GM23338 (cell line): ENCODE measurements around the gene NSUN7. TPM values are rescaled to one million over a fixed set of nuclear protein-coding genes. Genes with fewer than 3 reads are reported as not detected.

Source experiments
- ATAC-seq: fragments of 200-7000 bp; cut with Tn5 transposase; 3 replicates; pipeline ENCODE4 v1.9.1; 2020
- DNase-seq: peaks from one replicate; pipeline ENCODE4 v3.0.0-alpha.2; 2015; ENCODE audit warnings: low spot score
- H2AFZ ChIP-seq: fragments of 200-600 bp; sonication (generic); 2 replicates; pipeline ENCODE4 v1.8.0; 2016; ENCODE audit warnings: antibody characterized with exemption, mild to moderate bottlenecking, moderate library complexity
- H3F3A ChIP-seq: fragments of 200-600 bp; sonication (generic); replicated peaks from 2 replicates; pipeline ENCODE4 v1.8.0; 2017; ENCODE audit warnings: antibody characterized with exemption, mixed run types, low read depth
- H3K27ac ChIP-seq: fragments of 200-600 bp; sonication (generic); 2 replicates; pipeline ENCODE4 v1.6.1; 2016; ENCODE audit warnings: low read depth
- H3K27me3 ChIP-seq: fragments of 200-600 bp; sonication (generic); 2 replicates; pipeline ENCODE4 v1.8.0; 2016; ENCODE audit warnings: mild to moderate bottlenecking, mixed run types, moderate library complexity; ENCODE audit not compliant: insufficient read depth
- H3K36me3 ChIP-seq: fragments of 200-600 bp; sonication (generic); 2 replicates; pipeline ENCODE4 v1.8.0; 2016; ENCODE audit warnings: mild to moderate bottlenecking; ENCODE audit not compliant: insufficient read depth
- H3K4me1 ChIP-seq: fragments of 200-600 bp; sonication (generic); 2 replicates; pipeline ENCODE4 v1.8.0; 2016; ENCODE audit warnings: mild to moderate bottlenecking, moderate library complexity; ENCODE audit not compliant: insufficient read depth
- H3K4me2 ChIP-seq: fragments of 200-600 bp; sonication (generic); 2 replicates; pipeline ENCODE4 v1.7.1; 2017; ENCODE audit warnings: mixed run types
- H3K4me3 ChIP-seq: fragments of 200-600 bp; sonication (generic); 2 replicates; pipeline ENCODE4 v1.6.1; 2016; ENCODE audit warnings: mixed run types
- H3K79me2 ChIP-seq: fragments of 200-600 bp; sonication (generic); replicated peaks from 2 replicates; pipeline ENCODE4 v1.8.0; 2017; ENCODE audit warnings: mild to moderate bottlenecking; ENCODE audit not compliant: insufficient read depth
- H3K9me2 ChIP-seq: fragments of 200-600 bp; sonication (generic); 2 replicates; pipeline ENCODE4 v1.8.0; 2017; ENCODE audit not compliant: insufficient read depth
- H4K20me1 ChIP-seq: fragments of 200-600 bp; sonication (generic); replicated peaks from 2 replicates; pipeline ENCODE4 v1.8.0; 2017; ENCODE audit warnings: mild to moderate bottlenecking; ENCODE audit not compliant: insufficient read depth
- H3K27ac Mint-ChIP-seq: 2 replicates; pipeline ENCODE4 v1.8.0; 2020; ENCODE audit warnings: inconsistent platforms, mild to moderate bottlenecking, moderate library complexity, mixed read lengths
- H3K27me3 Mint-ChIP-seq: 3 replicates; pipeline ENCODE4 v1.8.0; 2022; ENCODE audit warnings: low read depth, mild to moderate bottlenecking, moderate library complexity, mixed read lengths, inconsistent platforms; ENCODE audit not compliant: insufficient read depth, poor library complexity
- H3K36me3 Mint-ChIP-seq: 3 replicates; pipeline ENCODE4 v1.8.0; 2021; ENCODE audit warnings: low read depth, mild to moderate bottlenecking, inconsistent platforms, moderate library complexity, mixed read lengths
- H3K4me1 Mint-ChIP-seq: 3 replicates; pipeline ENCODE4 v1.8.0; 2020; ENCODE audit warnings: mild to moderate bottlenecking, inconsistent platforms, mixed read lengths
- H3K4me3 Mint-ChIP-seq: 3 replicates; pipeline ENCODE4 v1.8.0; 2021; ENCODE audit warnings: moderate library complexity, mild to moderate bottlenecking, inconsistent platforms, mixed read lengths
- H3K9me3 Mint-ChIP-seq: 3 replicates; pipeline ENCODE4 v1.8.0; 2020; ENCODE audit warnings: moderate library complexity, mild to moderate bottlenecking, inconsistent platforms, mixed read lengths
- CREB1 ChIP-seq: fragments of 250-450 bp; sonication (Bioruptor Pico); IDR thresholded peaks from 2 replicates; pipeline ENCODE4 v1.5.0; 2020; ENCODE audit warnings: low read depth, mild to moderate bottlenecking, moderate library complexity
- EZH2 ChIP-seq: fragments of 200-600 bp; sonication (generic); IDR thresholded peaks from one replicate; pipeline ENCODE4 v1.8.0; 2017; ENCODE audit warnings: antibody characterized with exemption, mild to moderate bottlenecking, low read depth; ENCODE audit not compliant: unreplicated experiment
- EZH2phosphoT487 ChIP-seq: fragments of 200-600 bp; sonication (generic); IDR thresholded peaks from one replicate; pipeline ENCODE4 v1.8.1; 2018; ENCODE audit warnings: antibody characterized with exemption; ENCODE audit not compliant: unreplicated experiment
- JUNB ChIP-seq: IDR thresholded peaks from one replicate; pipeline ENCODE4 v1.6.1; 2016; ENCODE audit warnings: antibody characterized with exemption; ENCODE audit not compliant: unreplicated experiment
- NANOG ChIP-seq: IDR thresholded peaks from 2 replicates; pipeline ENCODE4 v1.6.1; 2016; ENCODE audit warnings: antibody characterized with exemption, borderline replicate concordance
- POLR2AphosphoS5 ChIP-seq: IDR thresholded peaks from 2 replicates; pipeline ENCODE4 v1.6.1; 2016; ENCODE audit warnings: antibody characterized with exemption, low read depth
- REST ChIP-seq: IDR thresholded peaks from one replicate; pipeline ENCODE4 v1.6.1; 2018; ENCODE audit warnings: antibody characterized with exemption; ENCODE audit not compliant: unreplicated experiment
- STAT1 ChIP-seq: IDR thresholded peaks from one replicate; pipeline ENCODE4 v1.6.1; 2016; ENCODE audit warnings: antibody characterized with exemption; ENCODE audit not compliant: unreplicated experiment
- ZNF114 ChIP-seq: fragments of 250-450 bp; sonication (Bioruptor Pico); IDR thresholded peaks from 2 replicates; pipeline ENCODE4 v1.5.0; 2020; ENCODE audit warnings: mild to moderate bottlenecking, moderate library complexity
- ZNF331 ChIP-seq: fragments of 250-450 bp; sonication (Bioruptor Pico); IDR thresholded peaks from 2 replicates; pipeline ENCODE4 v1.5.0; 2020; ENCODE audit warnings: low read depth, mild to moderate bottlenecking, moderate library complexity
- polyA plus RNA-seq: library from polyadenylated mRNA; unstranded; fragments of >200 nt; fragmentation: Nextera tagmentation; extraction: Ambion mirVana; gene quantifications from 2 replicates; pipeline ENCODE4 v1.2.1, GENCODE V29; 2016
- total RNA-seq: library from RNA; depleted of rRNA; stranded (reverse); fragments of >200 nt; shearing (Covaris generic); gene quantifications from 2 replicates; pipeline ENCODE4 v1.2.3, GENCODE V29; 2014
- TF ChIP-seq, protein P1 (sequence below): IDR thresholded peaks from 2 replicates; pipeline ENCODE4 v1.6.1; 2016; ENCODE audit warnings: antibody characterized with exemption
- TF ChIP-seq, protein P2 (sequence below), 2 experiments: fragments of 200-600 bp in 1 of 2; sonication (generic) in 1 of 2; conservative IDR thresholded peaks; 2 replicates each; pipeline versions ENCODE4 v1.5.1 to v1.6.1; 2016 to 2017; ENCODE audit warnings: antibody characterized with exemption in 2 of 2, low read depth in 2 of 2, mild to moderate bottlenecking in 2 of 2, moderate library complexity in 1 of 2

The NSUN7 gene
- total and polyA plus RNA-seq, 2 experiments from 2014 or later = 28.8 to 29.0 TPM

DNA sequence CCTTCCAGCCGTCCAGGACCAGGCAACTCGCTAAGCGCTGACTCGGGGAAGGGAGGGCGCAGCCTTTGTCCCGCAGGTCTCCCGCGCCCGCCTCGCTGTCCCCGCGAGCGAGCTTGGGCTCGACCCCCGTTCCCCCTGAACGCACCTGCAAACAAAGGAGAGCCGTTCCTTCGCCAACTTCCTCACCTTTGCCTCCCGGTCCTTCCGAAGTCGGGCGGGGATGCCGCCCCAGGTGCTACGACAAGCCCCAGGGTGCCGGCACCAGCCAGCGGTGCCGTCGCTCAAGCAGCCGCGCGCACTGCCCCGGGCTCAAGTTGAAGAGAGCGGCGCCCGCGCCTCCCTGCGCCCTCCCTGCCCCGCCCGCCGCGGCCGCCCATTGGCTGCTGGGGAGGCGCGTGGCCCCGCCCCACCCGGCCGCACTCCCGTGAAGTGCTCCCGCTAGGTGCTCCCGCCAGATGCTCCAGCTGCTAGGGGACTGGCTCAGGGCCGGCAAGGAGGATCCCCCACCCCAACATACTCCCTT, 107.1 kb downstream of the NSUN7 start:
- Mint-ChIP-seq H3K27ac (peak overlapping the region; percentile 92), H3K9me3 (no peaks in the 10 kb centered on the region), H3K4me3 (peak overlapping the region; percentile 84), H3K4me1 (peaks cover 12% of the 10 kb centered on the region), H3K36me3 (peaks cover 21% of the 10 kb centered on the region), H3K27me3 (peaks cover 18% of the 10 kb centered on the region)
- Histone ChIP-seq H3K4me1 (peaks cover 10% of the 10 kb centered on the region), H3K4me2 (peak overlapping the region; percentile 72), H4K20me1 (no peaks in the 10 kb centered on the region; the same call in 1 of the 2 replicates), H3K79me2 (peaks cover 44% of the 10 kb centered on the region), H3K27ac (peak overlapping the region; percentile 72; the same call in 1 of the 2 replicates), H3K27me3 (no peaks in the 10 kb centered on the region), H3K36me3 (peaks cover 5% of the 10 kb centered on the region; the same call in 1 of the 2 replicates), H3F3A (no peaks in the 10 kb centered on the region), H2AFZ (peak overlapping the region; percentile 74; the same call in 1 of the 2 replicates), H3K9me2 (no peaks in the 10 kb centered on the region), H3K4me3 (peak overlapping the region; percentile 64)
- peak; percentile 94 for TF ChIP-seq POLR2AphosphoS5
- TF ChIP-seq JUNB = no peak
- TF ChIP-seq, protein P1, sequence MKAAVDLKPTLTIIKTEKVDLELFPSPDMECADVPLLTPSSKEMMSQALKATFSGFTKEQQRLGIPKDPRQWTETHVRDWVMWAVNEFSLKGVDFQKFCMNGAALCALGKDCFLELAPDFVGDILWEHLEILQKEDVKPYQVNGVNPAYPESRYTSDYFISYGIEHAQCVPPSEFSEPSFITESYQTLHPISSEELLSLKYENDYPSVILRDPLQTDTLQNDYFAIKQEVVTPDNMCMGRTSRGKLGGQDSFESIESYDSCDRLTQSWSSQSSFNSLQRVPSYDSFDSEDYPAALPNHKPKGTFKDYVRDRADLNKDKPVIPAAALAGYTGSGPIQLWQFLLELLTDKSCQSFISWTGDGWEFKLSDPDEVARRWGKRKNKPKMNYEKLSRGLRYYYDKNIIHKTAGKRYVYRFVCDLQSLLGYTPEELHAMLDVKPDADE = no peak
- TF ChIP-seq EZH2 = no peak
- TF ChIP-seq ZNF331 = no peak
- no peak for TF ChIP-seq STAT1
- no peak for TF ChIP-seq EZH2phosphoT487
- peak; percentile 96 for ATAC-seq
- DNase-seq = peak; percentile 95

DNA sequence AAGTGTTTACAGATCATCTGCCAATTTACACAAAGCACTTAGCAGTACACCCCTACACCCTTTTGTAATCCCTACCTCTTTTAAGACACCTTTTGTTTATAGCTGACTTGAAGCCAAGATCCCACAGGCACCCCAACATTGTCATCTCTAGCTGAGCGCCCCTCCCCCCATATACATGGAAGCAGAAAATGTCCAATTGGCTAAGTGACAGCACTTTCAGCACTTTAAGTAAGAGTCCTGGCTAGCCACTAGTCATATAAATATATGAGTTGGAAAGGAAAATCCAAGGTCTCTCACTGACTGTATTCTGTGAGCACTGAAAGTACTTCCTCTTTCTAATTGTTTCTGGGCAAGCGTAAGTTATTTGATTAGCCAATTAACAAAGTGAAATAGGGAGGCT, 108.2 kb downstream of the NSUN7 start:
- Mint-ChIP-seq H3K9me3 (no peaks in the 10 kb centered on the region), H3K4me1 (peaks cover 12% of the 10 kb centered on the region), H3K27me3 (peaks cover 18% of the 10 kb centered on the region), H3K36me3 (peaks cover 16% of the 10 kb centered on the region), H3K27ac (no peak overlapping the region), H3K4me3 (no peak overlapping the region)
- no peak overlapping the region for H3K27ac ChIP-seq
- no peaks in the 10 kb centered on the region; the same call in none of the 2 replicates for H4K20me1 ChIP-seq
- H3K79me2 ChIP-seq = peaks cover 35% of the 10 kb centered on the region
- peaks cover 5% of the 10 kb centered on the region; the same call in 1 of the 2 replicates for H3K36me3 ChIP-seq
- TF ChIP-seq CREB1 (CRISPR knock-in tag) (no peak), ZNF114 (CRISPR knock-in tag) (no peak), NANOG (no peak), EZH2 (no peak), POLR2AphosphoS5 (no peak), REST (no peak)
- TF ChIP-seq, protein P1 = no peak
- TF ChIP-seq, protein P2, sequence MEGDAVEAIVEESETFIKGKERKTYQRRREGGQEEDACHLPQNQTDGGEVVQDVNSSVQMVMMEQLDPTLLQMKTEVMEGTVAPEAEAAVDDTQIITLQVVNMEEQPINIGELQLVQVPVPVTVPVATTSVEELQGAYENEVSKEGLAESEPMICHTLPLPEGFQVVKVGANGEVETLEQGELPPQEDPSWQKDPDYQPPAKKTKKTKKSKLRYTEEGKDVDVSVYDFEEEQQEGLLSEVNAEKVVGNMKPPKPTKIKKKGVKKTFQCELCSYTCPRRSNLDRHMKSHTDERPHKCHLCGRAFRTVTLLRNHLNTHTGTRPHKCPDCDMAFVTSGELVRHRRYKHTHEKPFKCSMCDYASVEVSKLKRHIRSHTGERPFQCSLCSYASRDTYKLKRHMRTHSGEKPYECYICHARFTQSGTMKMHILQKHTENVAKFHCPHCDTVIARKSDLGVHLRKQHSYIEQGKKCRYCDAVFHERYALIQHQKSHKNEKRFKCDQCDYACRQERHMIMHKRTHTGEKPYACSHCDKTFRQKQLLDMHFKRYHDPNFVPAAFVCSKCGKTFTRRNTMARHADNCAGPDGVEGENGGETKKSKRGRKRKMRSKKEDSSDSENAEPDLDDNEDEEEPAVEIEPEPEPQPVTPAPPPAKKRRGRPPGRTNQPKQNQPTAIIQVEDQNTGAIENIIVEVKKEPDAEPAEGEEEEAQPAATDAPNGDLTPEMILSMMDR (conservative IDR thresholded peaks at IDR 0.05; ENCODE audit: low read depth in 2 of 2) = no peak
- DNase-seq (no peak), ATAC-seq (no peak)
- H2AFZ ChIP-seq = no peak overlapping the region
- no peak overlapping the region for H3K4me3 ChIP-seq
- no peaks in the 10 kb centered on the region for H3K27me3 ChIP-seq
- peaks cover 10% of the 10 kb centered on the region for H3K4me1 ChIP-seq
- no peaks in the 10 kb centered on the region for H3F3A ChIP-seq
- H3K4me2 ChIP-seq = no peak overlapping the region
- H3K9me2 ChIP-seq = no peaks in the 10 kb centered on the region
